HG02763 (cell line): Measurements from ENCODE around the gene FSTL4.

Experiments
- ATAC-seq: cut with Tn5 transposase; IDR thresholded peaks from one replicate; pipeline ENCODE4 v1.9.1; 2021; ENCODE audit warnings: mild to moderate bottlenecking, moderate library complexity; ENCODE audit not compliant: unreplicated experiment

The FSTL4 gene

DNA sequence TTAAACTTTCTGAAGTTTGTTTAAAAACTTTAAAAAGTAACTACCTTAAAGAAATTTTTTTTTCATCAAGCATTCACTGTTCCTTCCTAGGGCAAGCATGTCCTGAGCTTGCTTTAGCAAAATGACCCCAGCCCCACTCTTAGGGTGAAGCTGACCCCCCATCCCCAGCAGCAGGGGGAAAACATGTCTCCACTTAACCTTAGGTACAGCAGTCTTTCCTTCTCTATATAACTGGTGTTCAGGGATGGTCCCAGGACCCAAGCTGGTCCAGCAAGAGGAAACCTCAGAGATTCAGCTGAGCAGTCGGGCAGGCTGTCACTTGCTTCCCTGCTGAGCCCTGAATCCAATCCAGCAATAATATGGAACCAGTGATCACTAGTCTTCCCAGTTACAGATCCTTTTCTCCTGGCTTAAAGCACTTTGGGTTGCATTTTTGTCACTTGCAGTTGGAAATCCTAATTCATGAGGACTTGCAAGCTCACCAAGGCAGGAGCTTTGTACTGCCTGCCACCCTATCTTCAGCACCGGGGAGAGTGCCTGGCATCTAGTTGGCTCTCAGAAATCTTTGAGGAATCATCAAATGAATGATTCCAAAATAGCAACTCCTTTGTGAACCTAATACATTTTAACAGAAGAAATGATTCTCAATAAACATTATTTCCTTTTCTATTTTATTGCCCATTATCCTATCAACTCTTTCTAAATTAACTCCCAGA is 91.2 kb downstream of the FSTL4 start:
- no peak for ATAC-seq

DNA sequence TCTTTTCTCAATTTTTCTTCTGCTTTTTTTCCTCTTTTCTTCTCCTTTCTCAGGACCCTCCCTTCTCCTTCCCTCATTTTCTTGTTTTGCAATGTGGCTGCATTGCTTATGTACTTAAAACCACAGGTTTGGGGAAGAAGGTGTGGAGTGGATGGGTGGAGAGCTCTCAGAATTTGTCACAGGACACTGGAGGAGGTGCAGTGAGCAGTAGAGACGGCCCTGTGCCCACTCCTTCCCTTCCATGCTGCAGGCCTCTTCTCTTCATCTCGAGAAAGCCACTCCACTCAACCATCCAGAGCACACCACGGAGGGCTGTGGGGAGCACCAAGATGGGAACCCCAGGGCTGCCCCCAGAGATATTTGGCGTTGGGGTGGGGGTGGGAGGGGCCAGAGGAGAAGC is 92.3 kb downstream of the FSTL4 start:
- ATAC-seq = no peak

DNA sequence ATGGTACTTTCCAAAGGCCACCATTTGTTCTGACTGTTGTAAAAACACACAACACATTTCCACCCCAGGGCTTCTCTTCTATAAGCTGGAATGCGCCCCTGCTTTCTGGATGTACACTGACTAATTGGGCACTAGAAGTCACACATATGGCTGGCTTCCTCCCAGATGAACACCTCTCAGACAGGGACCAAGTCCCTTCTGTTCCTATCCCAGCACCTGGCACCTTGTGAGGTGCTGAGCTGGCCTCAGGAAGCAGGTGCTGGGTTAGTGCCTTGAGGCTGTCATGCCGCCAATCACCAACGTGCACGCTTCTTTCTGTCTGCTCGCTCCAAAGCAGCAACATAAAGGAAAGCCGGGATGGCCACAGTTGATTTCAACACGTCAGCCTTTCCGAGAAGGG is 93.2 kb downstream of the FSTL4 start:
- no peak for ATAC-seq

DNA sequence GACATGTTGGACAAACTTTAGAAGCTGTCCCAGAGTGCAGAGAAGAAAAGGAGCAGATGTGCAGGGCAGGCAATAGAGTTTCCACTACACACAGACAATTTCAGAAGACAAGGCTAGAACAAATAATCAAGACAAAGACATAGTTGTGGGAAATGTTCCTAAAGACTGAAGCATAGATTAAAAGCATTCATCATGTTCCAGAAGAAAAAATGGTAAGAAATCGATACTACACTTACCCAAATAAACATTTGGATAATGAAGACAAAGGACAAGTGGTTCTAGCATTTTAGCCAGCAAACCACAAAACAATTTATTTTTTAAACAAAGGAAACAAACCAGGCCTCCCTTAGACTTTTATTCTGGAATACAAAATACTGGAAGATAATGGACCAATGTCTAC is 97.9 kb downstream of the FSTL4 start:
- ATAC-seq = no peak

DNA sequence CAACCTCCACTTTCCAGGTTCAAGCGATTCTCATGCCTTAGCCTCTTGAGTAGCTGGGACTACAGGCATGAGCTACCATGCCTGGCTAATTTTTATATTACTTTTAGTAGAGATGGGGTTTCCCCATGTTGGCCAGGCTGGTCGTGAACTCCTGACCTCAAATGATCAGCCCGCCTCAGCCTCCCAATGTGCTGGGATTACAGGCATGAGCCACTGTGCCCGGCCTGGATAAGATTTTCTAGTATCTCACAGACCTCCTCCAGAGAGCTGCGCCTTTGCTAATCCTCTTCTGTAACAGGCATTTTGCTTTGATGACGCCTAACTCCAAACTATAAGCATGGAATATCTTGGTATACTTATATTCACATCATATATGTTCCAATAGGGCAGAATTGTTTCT is 99.4 kb downstream of the FSTL4 start:
- ATAC-seq = no peak

DNA sequence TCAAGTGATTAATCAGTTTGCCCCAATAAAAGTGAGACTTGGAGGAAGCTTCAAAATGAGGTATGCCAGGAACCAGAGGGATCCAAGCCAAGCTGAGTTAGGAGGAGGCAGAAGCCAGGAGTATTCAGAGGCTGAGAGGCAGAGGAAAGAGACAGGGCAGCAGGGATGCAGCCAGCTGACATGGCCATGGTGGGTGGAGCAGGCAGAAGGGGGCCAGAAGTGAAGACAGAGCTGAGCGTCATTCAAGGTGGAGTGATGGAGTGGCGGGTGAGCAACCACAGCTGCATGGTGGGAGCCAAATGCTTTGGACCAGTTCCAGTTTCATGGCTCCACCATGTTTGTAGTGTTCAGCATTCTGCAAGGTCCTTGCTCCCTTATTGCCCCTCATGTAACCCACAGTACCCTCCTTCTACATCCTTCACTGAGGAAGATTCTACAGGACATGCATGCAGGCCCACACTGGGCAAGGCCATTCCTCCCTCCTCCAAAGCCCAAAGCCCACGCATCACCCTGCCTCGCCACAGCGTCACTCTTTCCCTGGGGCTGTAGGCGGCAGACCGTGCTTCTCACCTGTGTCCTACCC is 100.6 kb downstream of the FSTL4 start:
- ATAC-seq = no peak

DNA sequence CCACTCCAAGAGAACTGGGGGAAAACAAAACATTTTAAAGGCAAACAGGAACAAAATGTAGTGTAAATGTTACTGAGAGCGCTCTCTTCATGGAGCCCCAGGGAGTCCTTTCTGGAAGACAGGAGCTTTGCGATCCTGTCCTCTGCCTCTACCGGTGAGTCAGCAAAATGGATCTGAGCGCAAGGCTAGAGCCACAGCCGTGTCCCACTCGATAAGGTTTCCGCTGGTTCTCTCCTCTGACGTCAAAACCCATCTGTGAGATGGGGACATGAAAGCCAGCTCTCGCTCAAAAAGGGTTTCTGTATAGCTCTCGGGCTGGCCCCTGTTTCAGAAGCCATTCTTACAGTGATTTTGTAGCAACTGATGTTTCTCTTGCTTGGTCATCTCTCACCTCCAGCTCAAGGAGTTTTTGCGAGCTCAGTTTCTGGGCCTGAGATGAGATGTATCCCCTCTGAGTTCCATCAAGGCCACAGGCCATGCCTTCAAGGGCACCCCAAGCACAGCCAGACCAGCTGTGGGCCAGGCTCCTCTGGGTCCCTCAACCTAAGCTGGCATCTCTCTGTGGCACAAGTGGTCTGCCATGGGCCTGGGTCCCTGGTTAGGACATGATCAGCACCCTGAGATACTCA is 101.6 kb downstream of the FSTL4 start:
- no peak for ATAC-seq

DNA sequence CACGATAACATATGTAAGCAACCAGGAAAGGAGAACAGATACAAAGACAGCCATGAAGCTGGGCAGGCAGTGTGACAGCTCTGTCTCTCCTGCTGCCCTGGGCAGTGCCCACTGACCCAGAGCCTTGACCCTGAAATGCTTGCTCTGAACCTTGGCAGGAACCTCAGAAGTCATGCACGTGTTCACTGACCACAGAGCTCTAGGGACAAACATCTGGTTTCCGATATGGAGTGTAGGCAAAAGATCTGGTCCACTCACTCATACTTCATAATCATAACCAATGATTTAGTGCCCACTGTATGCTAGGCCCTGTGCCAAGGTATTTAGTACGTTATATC is 102.6 kb downstream of the FSTL4 start:
- no peak for ATAC-seq

DNA sequence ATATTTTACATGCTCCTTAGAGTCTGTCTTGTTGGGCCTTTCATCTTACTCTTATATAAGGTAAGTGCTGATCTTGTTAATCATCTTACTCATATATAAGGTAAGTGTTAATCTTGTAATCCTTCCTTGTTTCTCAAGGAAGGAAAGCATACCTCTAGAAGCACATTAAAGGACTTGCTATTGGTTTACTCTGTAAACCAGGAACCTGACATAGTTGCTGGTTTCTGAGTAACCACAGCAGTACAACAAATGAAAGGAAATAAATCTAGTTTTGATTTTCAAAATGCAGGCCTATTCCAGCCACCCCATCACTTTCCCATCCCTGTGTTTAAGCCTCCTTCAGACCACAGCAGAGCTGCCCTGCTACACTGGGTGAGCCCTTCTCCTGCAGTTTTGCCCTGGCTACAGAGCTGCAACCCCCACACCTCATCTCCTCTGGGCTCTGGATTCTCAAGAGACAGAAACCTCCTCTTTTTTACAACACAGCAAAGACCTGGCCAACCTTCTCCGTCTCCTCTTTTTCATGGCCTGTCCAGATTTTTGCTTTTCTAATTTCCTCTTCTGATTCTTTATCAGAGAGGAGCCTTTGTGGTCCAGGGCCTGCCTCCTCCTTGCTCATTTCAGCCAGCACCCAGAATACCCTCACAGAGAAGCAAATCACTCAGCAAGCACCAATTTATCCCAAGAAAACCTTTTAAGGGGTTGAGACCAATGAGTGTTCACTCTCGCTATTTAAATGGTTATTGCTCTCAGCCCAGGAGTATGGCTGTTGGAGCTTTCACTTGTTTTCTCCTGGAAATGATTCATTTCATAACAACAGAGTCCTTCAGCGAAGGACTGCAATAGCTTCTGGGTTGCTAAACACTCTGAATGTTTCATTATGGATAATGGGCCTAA is 103.2 kb downstream of the FSTL4 start:
- no peak for ATAC-seq

DNA sequence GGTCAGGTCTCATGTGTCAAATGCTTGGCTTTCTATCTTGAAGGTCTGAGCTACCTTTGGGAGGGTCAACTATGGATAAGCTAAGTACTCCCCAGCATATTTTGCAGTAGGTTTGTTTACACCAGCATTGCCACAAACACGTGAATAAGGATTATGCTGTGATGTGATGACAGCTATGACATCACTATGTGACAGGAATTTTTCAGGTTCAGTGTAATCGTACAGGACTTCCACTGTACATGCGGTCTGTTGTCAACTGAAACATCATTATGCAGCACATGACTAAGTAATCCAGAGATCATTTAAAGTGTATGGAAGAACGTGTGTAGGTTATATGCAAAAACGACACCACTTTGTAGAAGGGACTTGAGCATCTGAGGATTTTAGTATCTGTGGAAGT is 104.0 kb downstream of the FSTL4 start:
- no peak for ATAC-seq

DNA sequence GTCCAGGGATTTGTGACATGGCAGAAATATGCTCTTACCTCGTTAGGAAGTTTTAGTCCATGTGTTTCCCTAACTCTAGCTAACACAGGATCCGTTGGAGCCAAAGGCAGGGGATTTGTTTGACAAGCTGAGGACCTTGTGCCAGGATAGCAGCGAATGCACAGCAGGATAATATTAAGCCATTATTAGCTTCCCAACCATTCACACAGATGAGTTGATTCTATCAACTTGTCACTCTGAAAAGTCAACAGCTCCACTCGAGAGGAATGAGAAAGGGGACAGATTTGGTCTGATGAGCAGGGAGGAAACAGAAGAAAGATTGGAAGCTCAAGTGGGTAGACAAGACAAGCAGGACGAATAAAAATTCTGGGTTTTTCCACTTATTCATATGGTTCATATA is 106.2 kb downstream of the FSTL4 start:
- no peak for ATAC-seq

DNA sequence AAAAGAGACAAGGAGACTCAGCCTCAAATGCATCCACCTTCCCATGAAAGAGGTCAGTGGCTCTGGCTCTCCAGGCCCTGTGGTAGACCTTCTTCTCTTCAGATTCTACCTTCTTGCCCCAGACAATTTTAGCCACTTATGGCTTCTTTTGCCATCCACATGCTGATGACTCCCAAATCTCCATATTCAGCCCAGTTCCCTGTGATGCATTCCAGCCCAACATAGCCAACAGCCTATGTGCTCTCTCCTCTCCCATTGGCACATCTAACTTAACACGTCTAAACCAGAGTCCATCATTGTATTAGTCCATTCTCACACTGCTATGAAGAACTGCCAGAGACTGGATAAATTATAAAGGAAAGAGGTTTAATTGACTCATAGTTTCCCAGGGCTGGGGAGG is 108.8 kb downstream of the FSTL4 start:
- no peak for ATAC-seq

DNA sequence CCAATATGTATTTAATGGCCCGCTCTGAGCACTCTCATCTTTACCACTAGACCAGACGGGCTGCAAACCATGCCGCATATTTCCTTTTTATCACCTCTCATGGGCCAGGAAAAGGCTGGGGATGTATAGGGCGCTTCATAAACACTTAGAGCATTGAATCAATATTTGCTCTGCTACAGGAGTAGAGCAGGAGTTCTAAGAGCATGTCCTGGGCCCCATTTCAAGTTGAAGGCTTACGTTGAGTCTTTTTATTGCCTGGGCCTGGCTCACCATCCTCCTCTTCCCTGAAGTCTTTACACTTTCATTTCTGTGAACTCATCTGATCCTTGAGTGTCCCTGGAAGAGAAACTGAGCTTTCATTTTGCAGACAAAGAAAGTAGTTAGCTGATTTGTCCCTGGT is 112.4 kb downstream of the FSTL4 start:
- no peak for ATAC-seq

DNA sequence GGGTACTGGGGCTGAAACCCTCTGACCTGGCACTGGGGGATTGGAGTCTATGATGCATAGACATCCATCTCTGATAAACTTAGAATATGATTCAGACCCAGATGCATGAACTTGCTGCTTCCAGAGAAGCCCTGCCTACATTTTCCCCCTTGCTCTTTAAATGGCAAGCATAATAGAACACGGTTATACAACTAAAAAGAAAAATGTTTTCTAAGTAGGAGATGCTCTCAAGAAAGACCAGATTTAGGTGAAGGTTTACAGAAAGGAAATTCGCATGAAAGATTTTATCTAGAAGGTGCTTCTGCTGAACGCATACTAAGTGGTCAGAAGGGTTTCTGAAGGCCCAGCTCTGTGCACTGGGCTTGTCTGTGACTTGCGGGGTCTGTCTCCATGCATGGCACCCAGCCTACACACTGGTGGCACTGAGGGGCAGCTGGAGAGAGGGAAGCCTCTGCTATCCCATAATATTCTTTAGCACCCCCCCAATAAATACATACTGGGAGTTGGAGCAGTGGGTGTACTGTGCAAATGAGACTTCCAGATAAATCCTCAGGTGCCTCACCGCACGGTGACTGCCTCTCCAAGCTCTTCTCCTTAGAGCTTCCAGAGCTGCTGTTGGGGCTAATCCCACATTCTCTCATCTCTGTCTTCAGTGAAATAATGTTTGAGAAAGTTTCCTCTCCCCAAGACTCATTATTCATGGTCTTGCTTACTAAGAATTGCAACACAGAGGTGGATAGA is 114.6 kb downstream of the FSTL4 start:
- no peak for ATAC-seq

DNA sequence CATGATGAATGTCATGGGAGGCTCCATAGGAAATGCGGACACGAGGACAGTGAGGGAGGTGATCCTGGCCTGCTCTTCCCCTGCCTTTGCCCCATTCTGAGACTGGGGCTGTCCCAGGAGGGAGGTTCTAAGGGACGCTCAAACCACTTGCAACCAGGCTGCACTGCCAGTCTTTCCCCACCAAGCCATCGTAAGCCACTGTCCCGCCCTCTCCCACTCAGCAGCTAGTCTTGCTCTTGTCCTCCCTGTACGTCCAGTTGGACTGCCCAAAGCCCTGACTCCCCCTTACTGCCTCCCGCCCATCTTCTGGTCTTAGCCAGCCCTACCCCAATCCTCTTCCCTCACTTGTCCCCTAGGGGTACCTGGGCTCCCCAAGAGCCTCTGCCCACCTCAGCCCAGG is 115.7 kb downstream of the FSTL4 start:
- no peak for ATAC-seq

DNA sequence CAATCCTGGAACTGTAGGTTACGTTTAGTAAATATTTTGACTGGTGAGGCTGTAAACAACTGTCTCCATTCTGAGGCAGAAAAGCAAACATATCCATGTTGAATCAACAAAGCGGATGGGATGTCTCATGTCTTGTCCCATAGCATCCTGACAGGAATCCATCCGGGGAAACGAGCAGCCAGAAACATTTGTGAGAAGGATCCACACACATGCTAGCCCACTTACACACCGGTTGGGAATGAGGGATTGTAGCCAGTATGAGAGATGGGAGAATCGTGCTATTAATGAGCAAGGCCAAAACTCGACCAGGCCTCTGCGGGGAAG is 117.5 kb downstream of the FSTL4 start:
- no peak for ATAC-seq

DNA sequence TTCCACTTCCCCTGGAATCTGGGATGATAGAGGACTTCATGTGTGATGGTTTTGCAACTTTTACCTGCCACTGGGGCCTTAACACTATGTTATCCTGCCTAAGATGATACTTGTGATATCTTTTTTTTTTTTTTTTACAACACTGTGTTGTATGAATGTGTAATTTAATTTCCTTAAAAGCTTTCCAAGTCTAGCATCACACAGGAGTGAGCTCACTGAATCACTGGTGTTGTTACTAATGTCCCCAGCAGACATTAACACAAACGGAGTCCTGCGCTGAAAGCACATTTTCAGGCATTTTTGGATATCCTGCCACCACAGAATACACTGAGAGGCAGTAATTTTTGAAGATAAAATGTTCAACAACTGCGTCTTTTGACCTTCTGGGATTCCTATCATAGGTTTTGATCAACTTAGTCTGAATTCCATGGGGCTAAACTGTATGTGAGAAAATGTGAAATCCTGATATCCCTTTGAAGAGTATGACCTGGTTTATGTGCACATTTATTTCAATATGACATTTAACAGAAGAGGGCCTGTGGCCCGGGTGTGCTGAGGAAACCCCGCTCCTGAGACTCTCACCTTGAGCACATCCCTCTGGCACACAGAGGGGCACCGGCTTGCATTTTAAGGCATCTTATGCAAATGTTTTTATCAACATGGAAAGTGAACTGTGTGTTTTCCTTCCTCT is 118.0 kb downstream of the FSTL4 start:
- ATAC-seq = no peak

DNA sequence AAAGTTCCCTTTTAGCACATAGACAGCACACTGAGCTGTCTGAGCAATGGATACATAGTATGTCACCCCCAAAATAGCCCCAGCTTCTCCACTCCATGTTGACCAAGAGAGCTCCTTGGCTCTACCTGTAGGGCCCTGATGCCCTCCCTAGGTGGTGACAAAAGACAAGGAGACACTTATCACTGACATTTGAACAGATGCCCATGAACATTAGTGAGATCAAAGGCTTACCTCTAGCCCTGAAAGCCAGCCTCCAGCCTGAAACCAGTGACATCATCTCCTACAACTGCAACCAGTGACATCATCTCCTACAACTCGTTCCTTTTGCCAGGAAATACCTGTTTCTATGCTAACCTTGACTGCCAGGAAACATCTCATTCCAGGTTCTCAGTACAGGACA is 122.7 kb downstream of the FSTL4 start:
- ATAC-seq = no peak

DNA sequence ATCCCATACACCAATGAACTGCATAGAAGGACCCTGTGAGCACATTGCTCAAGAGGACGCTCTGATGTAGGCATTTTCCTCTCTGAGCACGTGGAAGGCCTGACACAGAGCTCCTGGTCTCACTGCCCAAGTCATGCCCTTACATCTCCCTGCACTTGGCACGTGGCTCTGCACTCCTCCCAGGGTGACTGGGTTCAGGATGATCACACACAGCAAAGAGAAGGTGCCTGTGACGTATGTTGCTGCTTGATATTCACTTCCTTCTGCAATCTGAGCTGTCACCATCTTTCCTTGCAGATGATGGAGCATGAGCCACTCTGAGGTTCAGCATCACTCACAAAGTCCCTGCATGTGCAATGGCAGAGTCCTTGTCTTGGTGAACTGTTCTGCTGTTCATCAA is 125.2 kb downstream of the FSTL4 start:
- ATAC-seq = no peak

DNA sequence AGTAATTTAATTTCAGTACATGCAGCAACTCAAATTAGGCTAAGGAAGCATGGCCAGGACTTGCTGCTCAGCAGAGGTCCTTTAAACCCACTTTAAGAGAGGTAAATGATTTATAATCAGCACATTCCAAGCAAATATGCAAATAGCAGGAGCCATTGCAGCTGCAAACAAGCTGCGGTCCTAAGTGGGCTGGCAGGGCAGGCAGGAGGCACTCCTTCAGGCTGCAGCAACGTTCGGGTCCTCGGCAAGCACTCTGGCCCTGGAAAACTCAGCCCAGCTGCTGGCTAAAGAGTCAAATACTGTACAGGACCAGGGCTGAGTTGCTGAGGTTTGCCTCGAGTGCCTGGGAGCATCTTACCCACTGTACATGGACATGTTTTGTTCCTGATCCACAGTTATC is 126.9 kb downstream of the FSTL4 start:
- no peak for ATAC-seq
